ENCODE measurements around the gene ZFHX3. TPM values are rescaled to one million over a fixed set of nuclear protein-coding genes. Genes with fewer than 3 reads are reported as not detected.

Gene ZFHX3
- total and polyA plus RNA-seq, 11 donors = 3.8 to 21.6 (median 13.6) TPM

GRCh38 chr16:72766506-72766905, 281.4 kb downstream of the ZFHX3 start:
- Histone ChIP-seq H3K36me3 (no peaks in the 10 kb centered on the region), H3K4me3 (no peak overlapping the region), H3K9me3 (peaks cover 0 to 10% (median 0%) of the 10 kb centered on the region in 12 donors), H3K27ac (no peak overlapping the region), H3K4me1 (peaks cover 0 to 4% (median 0%) of the 10 kb centered on the region in 12 donors), H3K27me3 (no peaks in the 10 kb centered on the region)
- 81 to 94% (median 87%) methylated on average over 2 of the region's 2 CpGs for WGBS, 4 donors
- no peak for TF ChIP-seq POLR2A (IDR thresholded peaks at IDR 0.05)
- TF ChIP-seq, protein P1, sequence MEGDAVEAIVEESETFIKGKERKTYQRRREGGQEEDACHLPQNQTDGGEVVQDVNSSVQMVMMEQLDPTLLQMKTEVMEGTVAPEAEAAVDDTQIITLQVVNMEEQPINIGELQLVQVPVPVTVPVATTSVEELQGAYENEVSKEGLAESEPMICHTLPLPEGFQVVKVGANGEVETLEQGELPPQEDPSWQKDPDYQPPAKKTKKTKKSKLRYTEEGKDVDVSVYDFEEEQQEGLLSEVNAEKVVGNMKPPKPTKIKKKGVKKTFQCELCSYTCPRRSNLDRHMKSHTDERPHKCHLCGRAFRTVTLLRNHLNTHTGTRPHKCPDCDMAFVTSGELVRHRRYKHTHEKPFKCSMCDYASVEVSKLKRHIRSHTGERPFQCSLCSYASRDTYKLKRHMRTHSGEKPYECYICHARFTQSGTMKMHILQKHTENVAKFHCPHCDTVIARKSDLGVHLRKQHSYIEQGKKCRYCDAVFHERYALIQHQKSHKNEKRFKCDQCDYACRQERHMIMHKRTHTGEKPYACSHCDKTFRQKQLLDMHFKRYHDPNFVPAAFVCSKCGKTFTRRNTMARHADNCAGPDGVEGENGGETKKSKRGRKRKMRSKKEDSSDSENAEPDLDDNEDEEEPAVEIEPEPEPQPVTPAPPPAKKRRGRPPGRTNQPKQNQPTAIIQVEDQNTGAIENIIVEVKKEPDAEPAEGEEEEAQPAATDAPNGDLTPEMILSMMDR (IDR thresholded peaks at IDR 0.05) = no peak
- ATAC-seq (no peak), DNase-seq (no peak)
- intact Hi-C loops (cut with DNase I) = no loop called here

GRCh38 chr16:72764015-72764654, 283.8 kb downstream of the ZFHX3 start:
- TF ChIP-seq POLR2A (IDR thresholded peaks at IDR 0.05) = no peak
- TF ChIP-seq, protein P1 (IDR thresholded peaks at IDR 0.05) = no peak
- H3K4me3 ChIP-seq = no peak overlapping the region
- H3K36me3 ChIP-seq = no peaks in the 10 kb centered on the region
- H3K27ac ChIP-seq = no peak overlapping the region
- ATAC-seq (no peak), DNase-seq (no peak)
- H3K9me3 ChIP-seq = peaks cover 0 to 5% (median 0%) of the 10 kb centered on the region in 12 donors
- 41 to 50% (median 45%) methylated on average over 8 of the region's 8 CpGs for WGBS, 4 donors
- intact Hi-C loops (cut with DNase I) = no loop called here
- no peaks in the 10 kb centered on the region for H3K27me3 ChIP-seq
- H3K4me1 ChIP-seq = peaks cover 0 to 4% (median 0%) of the 10 kb centered on the region in 12 donors

- DNase-seq = no peak
- peaks cover 0 to 4% (median 0%) of the 10 kb centered on the region in 12 donors for H3K4me1 ChIP-seq
- no peaks in the 10 kb centered on the region for H3K36me3 ChIP-seq
- peaks cover 0 to 35% (median 16%) of the 10 kb centered on the region in 12 donors for H3K9me3 ChIP-seq
- no peaks in the 10 kb centered on the region for H3K27me3 ChIP-seq
- H3K27ac ChIP-seq = no peak overlapping the region
- no peak for ATAC-seq
- intact Hi-C loops (cut with DNase I) = no loop called here
- no peak overlapping the region for H3K4me3 ChIP-seq
- TF ChIP-seq, protein P1 (IDR thresholded peaks at IDR 0.05) = no peak
- no peak for TF ChIP-seq POLR2A (IDR thresholded peaks at IDR 0.05)
Measured at GRCh38 chr16:72760581-72760980, 287.3 kb downstream of the ZFHX3 start.

DNA sequence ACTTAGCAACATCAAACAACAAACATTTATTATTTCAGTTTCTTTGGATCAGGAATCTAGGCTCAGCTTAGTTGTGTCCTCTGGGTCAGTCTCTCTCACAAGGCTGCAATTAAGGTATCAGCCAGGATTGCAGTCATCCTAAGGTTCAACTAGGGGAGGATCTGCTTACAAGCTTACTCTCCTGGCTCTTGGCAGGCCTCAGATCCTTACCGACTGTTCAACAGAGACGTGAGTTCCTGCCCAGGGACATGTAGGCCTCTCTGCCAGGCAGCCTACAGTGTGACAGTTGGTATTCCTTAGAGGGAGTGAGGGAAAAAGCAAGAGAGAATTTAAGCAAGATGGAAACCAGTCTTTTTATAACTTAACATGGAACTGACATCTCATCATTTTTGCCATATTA, 294.0 kb downstream of the ZFHX3 start:
- WGBS, 4 donors = 61 to 70% (median 64%) methylated on average over 2 of the region's 2 CpGs
- Histone ChIP-seq H3K9me3 (peaks cover 0 to 36% (median 13%) of the 10 kb centered on the region in 12 donors), H3K36me3 (no peaks in the 10 kb centered on the region), H3K4me1 (no peaks in the 10 kb centered on the region), H3K27me3 (no peaks in the 10 kb centered on the region), H3K4me3 (no peak overlapping the region), H3K27ac (no peak overlapping the region)
- no peak for DNase-seq
- intact Hi-C loops (cut with DNase I) = no loop called here
- no peak for ATAC-seq
- TF ChIP-seq, protein P1 (IDR thresholded peaks at IDR 0.05) = no peak
- no peak for TF ChIP-seq POLR2A (IDR thresholded peaks at IDR 0.05)

Data from heart left ventricle (tissue), 16 donors.